Fibroblast of lung (primary cell): ENCODE measurements around the gene UBXN10. TPM values are rescaled to one million over a fixed set of nuclear protein-coding genes. Genes with fewer than 3 reads are reported as not detected.

Source experiments
- DNase-seq, 2 donors: peaks; one replicate each; pipeline versions ENCODE4 v3.0.0 to v3.0.0-alpha.2; 2010; ENCODE audit warnings: low read depth in 2 of 2
- H2AFZ ChIP-seq: 2 replicates; pipeline ENCODE4 v1.5.1; 2012; ENCODE audit warnings: low read length, control low read depth, inconsistent platforms
- H3K27ac ChIP-seq: 2 replicates; pipeline ENCODE4 v1.5.1; 2011; ENCODE audit warnings: low read length, control low read depth; ENCODE audit not compliant: insufficient read depth
- H3K27me3 ChIP-seq: 2 replicates; pipeline ENCODE4 v1.5.1; 2011; ENCODE audit warnings: mild to moderate bottlenecking, low read length; ENCODE audit not compliant: control insufficient read depth, insufficient read depth
- H3K36me3 ChIP-seq: 2 replicates; pipeline ENCODE4 v1.5.1; 2011; ENCODE audit warnings: low read length; ENCODE audit not compliant: control insufficient read depth, insufficient read depth
- H3K4me1 ChIP-seq: 2 replicates; pipeline ENCODE4 v1.5.1; 2011; ENCODE audit warnings: low read length; ENCODE audit not compliant: control insufficient read depth, insufficient read depth; ENCODE audit errors: extremely low read depth
- H3K4me2 ChIP-seq: 2 replicates; pipeline ENCODE4 v1.5.1; 2011; ENCODE audit warnings: low read length, control low read depth; ENCODE audit not compliant: insufficient read depth; ENCODE audit errors: extremely low read depth
- H3K4me3 ChIP-seq, 4 experiments: fragments of 200-600 bp in 1 of 4; sonication (generic) in 1 of 4; replicated peaks in 1 of 4; 2 replicates each; pipeline ENCODE4 v1.5.1; 2011 to 2016; ENCODE audit warnings: low read length in 4 of 4, low read depth in 3 of 4, mild to moderate bottlenecking in 3 of 4, control low read depth in 2 of 4, inconsistent platforms in 1 of 4, mixed read lengths in 1 of 4; ENCODE audit not compliant: insufficient read depth in 1 of 4; ENCODE audit errors: control extremely low read depth in 1 of 4
- H3K79me2 ChIP-seq: 2 replicates; pipeline ENCODE4 v1.5.1; 2012; ENCODE audit warnings: mild to moderate bottlenecking, low read length, inconsistent platforms; ENCODE audit not compliant: control insufficient read depth, insufficient read depth
- H3K9ac ChIP-seq: 2 replicates; pipeline ENCODE4 v1.5.1; 2011; ENCODE audit warnings: mild to moderate bottlenecking, low read length, control low read depth; ENCODE audit not compliant: insufficient read depth
- H3K9me3 ChIP-seq: 2 replicates; pipeline ENCODE4 v1.5.1; 2012; ENCODE audit warnings: low read depth, low read length; ENCODE audit not compliant: control insufficient read depth, insufficient read depth
- H4K20me1 ChIP-seq: 2 replicates; pipeline ENCODE4 v1.5.1; 2011; ENCODE audit warnings: low read length; ENCODE audit not compliant: control insufficient read depth, insufficient read depth; ENCODE audit errors: extremely low read depth
- EZH2 ChIP-seq: IDR thresholded peaks from 2 replicates; pipeline ENCODE4 v1.5.1; 2012; ENCODE audit warnings: low read length, control low read depth, mild to moderate bottlenecking; ENCODE audit errors: missing control alignments
- polyA minus RNA-seq: library from RNA; depleted of rRNA, polyadenylated mRNA; stranded (reverse); fragments of >200 nt; gene quantifications from 2 replicates; pipeline ENCODE4 v1.2.3, GENCODE V29; 2011; ENCODE audit warnings: low replicate concordance
- polyA plus RNA-seq, 2 donors: library from polyadenylated mRNA; depleted of rRNA in 1 of 2; stranded (reverse) in 1 of 2; unstranded in 1 of 2; fragments of >200 nt; gene quantifications; 2 replicates each; pipeline ENCODE4 v1.2.1, GENCODE V29; 2011 to 2012; ENCODE audit warnings: missing spikeins in 1 of 2
- total RNA-seq: library from RNA; depleted of rRNA; stranded (reverse); fragments of >200 nt; gene quantifications from 2 replicates; pipeline ENCODE4 v1.2.1, GENCODE V29; 2014
- TF ChIP-seq, protein P1 (sequence below), 2 donors: IDR thresholded peaks in 1 of 2; conservative IDR thresholded peaks in 1 of 2; 1 replicate in 1 of 2; 2 replicates in 1 of 2; pipeline ENCODE4 v1.5.1; 2011 to 2012; ENCODE audit warnings: low read length in 2 of 2, control low read depth in 1 of 2, inconsistent platforms in 1 of 2, low read depth in 1 of 2, mild to moderate bottlenecking in 1 of 2

The UBXN10 gene, protein sequence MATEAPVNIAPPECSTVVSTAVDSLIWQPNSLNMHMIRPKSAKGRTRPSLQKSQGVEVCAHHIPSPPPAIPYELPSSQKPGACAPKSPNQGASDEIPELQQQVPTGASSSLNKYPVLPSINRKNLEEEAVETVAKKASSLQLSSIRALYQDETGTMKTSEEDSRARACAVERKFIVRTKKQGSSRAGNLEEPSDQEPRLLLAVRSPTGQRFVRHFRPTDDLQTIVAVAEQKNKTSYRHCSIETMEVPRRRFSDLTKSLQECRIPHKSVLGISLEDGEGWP
- 0.33 and 0.77 TPM in 2 replicates for total RNA-seq
- polyA plus RNA-seq: not detected in 2 replicates
- 0.02 TPM in 1 of 2 replicates, not detected in the other for polyA plus RNA-seq (2012)
- polyA minus RNA-seq: not detected in 2 replicates

DNA sequence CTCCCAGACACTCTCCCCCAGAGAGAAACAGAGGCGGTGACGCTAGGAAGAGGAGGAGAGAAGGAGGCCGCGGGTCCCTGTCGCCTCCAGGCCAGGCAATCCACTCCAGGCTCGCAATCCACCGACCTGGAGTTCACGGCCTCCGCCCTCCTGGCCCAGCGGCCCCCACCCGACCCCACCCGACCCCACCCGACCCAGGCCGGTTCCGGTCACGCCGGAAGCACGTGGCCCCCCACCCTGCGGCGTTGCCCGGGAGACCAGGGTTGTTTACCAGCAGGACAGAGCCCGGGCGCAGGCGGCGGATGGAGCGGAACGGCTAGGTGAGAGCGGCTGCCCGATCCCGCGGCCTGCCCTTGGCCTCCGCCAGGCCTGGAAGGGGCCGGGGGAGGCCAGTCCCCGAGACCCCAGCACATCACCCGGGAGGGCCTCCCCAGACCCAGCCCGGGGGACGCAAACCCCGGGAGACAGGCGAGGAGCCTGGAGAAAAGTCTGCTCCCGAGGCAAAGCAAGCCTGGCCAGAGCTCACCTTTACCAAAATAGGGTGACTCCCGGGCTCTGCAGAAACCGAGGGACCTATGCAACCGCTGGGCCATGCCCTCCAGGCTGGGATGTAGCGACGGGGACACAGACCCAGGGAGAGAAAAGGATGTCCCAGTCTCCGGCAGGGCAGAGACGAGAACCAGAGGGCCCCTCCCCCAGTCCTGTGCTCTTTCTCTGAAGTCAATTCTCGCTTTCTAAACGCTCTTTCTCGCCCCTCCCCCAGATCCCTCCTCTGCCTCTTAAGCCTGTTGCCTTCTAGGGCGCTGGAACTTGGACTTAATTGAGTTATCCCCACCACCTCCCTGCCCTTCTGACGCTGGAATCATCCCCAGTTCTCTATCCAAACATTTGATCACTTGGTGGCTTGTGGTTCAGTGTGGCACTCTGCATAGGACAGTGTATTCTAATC lies at the start of gene UBXN10, which contains the start of gene PLA2G2C:
TSS of gene UBXN10 (plus strand) at position 263 of the 949 bp plus-strand sequence. CDS start 4,466 bp downstream, outside the sequence.
TSS of gene PLA2G2C (minus strand) at position 685 of the 949 bp plus-strand sequence. CDS start 9,155 bp downstream, outside the sequence.
- H3K4me3 ChIP-seq: peak within 1 kb of the TSS in 1 of 4 experiments; percentile 22
- no peak for DNase-seq
- H3K9ac ChIP-seq: no peak within 1 kb of the TSS
- no peak within 1 kb of the TSS for H3K27ac ChIP-seq
- H3K36me3 ChIP-seq: no peaks in the 10 kb centered on the region
- peaks cover 28% of the 10 kb centered on the region for H3K27me3 ChIP-seq
- no peak within 1 kb of the TSS for H3K4me2 ChIP-seq
- H3K79me2 ChIP-seq: no peaks in the 10 kb centered on the region
- no peaks in the 10 kb centered on the region for H3K9me3 ChIP-seq
- no peak within 1 kb of the TSS for H2AFZ ChIP-seq
- no peaks in the 10 kb centered on the region for H4K20me1 ChIP-seq
- H3K4me1 ChIP-seq: no peaks in the 10 kb centered on the region
- TF ChIP-seq, protein P1, sequence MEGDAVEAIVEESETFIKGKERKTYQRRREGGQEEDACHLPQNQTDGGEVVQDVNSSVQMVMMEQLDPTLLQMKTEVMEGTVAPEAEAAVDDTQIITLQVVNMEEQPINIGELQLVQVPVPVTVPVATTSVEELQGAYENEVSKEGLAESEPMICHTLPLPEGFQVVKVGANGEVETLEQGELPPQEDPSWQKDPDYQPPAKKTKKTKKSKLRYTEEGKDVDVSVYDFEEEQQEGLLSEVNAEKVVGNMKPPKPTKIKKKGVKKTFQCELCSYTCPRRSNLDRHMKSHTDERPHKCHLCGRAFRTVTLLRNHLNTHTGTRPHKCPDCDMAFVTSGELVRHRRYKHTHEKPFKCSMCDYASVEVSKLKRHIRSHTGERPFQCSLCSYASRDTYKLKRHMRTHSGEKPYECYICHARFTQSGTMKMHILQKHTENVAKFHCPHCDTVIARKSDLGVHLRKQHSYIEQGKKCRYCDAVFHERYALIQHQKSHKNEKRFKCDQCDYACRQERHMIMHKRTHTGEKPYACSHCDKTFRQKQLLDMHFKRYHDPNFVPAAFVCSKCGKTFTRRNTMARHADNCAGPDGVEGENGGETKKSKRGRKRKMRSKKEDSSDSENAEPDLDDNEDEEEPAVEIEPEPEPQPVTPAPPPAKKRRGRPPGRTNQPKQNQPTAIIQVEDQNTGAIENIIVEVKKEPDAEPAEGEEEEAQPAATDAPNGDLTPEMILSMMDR (conservative IDR thresholded peaks at IDR 0.05 in 1 of 2, IDR thresholded peaks at IDR 0.05 in 1 of 2; ENCODE audit: low read depth in 1 of 2, low read length in 2 of 2): no peak
- peak; percentile 85 for TF ChIP-seq EZH2

DNA sequence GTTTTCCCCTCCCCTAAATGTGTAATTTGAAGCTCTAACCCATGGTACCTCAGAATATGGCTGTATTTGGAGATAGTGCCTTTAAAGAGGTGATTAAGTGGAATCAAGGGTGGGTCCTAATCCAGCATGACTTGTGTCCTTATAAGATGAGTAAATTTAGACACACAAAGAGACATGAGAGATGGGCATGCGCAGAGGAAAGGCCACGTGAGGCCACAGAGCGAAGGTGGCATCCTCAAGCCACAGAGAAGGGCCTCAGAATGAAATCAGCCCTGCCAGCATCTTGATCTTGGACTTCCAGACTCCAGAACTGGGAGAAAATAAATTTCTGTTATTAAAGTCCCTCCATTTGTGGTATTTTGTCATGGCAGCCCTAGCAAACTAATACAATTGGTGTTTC lies 49.6 kb upstream of the UBXN10 start:
- no peaks in the 10 kb centered on the region for H3K79me2 ChIP-seq
- no peak overlapping the region for H3K27ac ChIP-seq
- no peak for DNase-seq
- H3K27me3 ChIP-seq: no peaks in the 10 kb centered on the region
- no peak overlapping the region for H3K4me2 ChIP-seq
- H3K4me1 ChIP-seq: no peaks in the 10 kb centered on the region
- no peaks in the 10 kb centered on the region for H3K9me3 ChIP-seq
- H4K20me1 ChIP-seq: no peaks in the 10 kb centered on the region
- H3K9ac ChIP-seq: no peak overlapping the region
- no peak for TF ChIP-seq EZH2
- TF ChIP-seq, protein P1 (conservative IDR thresholded peaks at IDR 0.05 in 1 of 2, IDR thresholded peaks at IDR 0.05 in 1 of 2; ENCODE audit: low read depth in 1 of 2, low read length in 2 of 2): no peak
- H3K4me3 ChIP-seq: no peak overlapping the region
- no peak overlapping the region for H2AFZ ChIP-seq
- H3K36me3 ChIP-seq: no peaks in the 10 kb centered on the region

DNA sequence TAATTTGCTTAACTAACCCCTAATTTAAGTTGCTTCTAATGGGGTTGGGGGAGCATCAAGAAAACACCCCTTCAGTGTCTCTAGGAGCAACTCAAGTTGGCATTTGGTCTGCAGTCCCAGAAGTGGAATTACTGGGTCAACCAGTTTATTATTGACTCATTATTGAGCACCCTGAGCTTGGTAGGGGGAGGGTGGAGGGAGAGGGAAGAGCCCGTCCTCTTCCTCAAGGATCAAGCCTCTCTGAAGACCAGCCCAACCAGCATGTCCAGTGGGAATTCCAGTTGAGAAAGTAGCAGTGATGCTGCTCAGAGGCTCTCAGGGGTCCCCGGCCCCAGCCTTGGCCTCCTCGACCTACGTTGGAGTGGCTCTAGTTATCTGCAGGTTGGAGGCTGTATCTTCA lies 48.8 kb upstream of the UBXN10 start:
- Histone ChIP-seq H3K4me2 (no peak overlapping the region), H3K27ac (no peak overlapping the region), H3K9ac (no peak overlapping the region), H3K9me3 (no peaks in the 10 kb centered on the region), H3K36me3 (no peaks in the 10 kb centered on the region), H3K4me3 (no peak overlapping the region), H3K27me3 (no peaks in the 10 kb centered on the region), H3K79me2 (no peaks in the 10 kb centered on the region), H4K20me1 (no peaks in the 10 kb centered on the region), H3K4me1 (no peaks in the 10 kb centered on the region), H2AFZ (no peak overlapping the region)
- TF ChIP-seq EZH2: no peak
- TF ChIP-seq, protein P1 (conservative IDR thresholded peaks at IDR 0.05 in 1 of 2, IDR thresholded peaks at IDR 0.05 in 1 of 2; ENCODE audit: low read depth in 1 of 2, low read length in 2 of 2): no peak
- DNase-seq: no peak
